Gastrocnemius medialis (tissue), 4 donors: ENCODE measurements around the gene ZFP3. TPM values are rescaled to one million over a fixed set of nuclear protein-coding genes. Genes with fewer than 3 reads are reported as not detected.

ENCODE experiments used
- ATAC-seq, 2 donors: fragments of 150-250 bp; one replicate each; pipeline ENCODE4 v1.9.1; 2016
- DNase-seq, 2 donors: peaks; one replicate each; pipeline ENCODE4 v3.0.0-alpha.2; 2019
- H3K27ac ChIP-seq, 4 donors: fragments of 200-600 bp; sonication (generic); 1 replicate in 1 of 4; 2 replicates in 3 of 4; pipeline ENCODE4 v1.5.1; 2016 to 2018; ENCODE audit warnings: mild to moderate bottlenecking in 2 of 4, moderate library complexity in 1 of 4
- H3K27me3 ChIP-seq, 3 donors: fragments of 200-600 bp; sonication (generic) in 2 of 3; 1 replicate in 1 of 3; 2 replicates in 2 of 3; pipeline versions ENCODE4 v1.5.1 to v1.6.0; 2016 to 2019; ENCODE audit warnings: mild to moderate bottlenecking in 1 of 3, moderate library complexity in 1 of 3
- H3K36me3 ChIP-seq, 2 donors: fragments of 200-600 bp; sonication (generic) in 1 of 2; one replicate each; pipeline ENCODE4 v1.5.1; 2017 to 2018
- H3K4me1 ChIP-seq, 2 donors: fragments of 200-600 bp; sonication (generic) in 1 of 2; one replicate each; pipeline ENCODE4 v1.5.1; 2016 to 2017; ENCODE audit warnings: mild to moderate bottlenecking in 2 of 2
- H3K4me3 ChIP-seq, 4 donors: fragments of 200-600 bp; sonication (generic) in 3 of 4; 1 replicate in 1 of 4; 2 replicates in 3 of 4; pipeline ENCODE4 v1.5.1; 2016 to 2019; ENCODE audit warnings: mild to moderate bottlenecking in 2 of 4
- H3K9me3 ChIP-seq, 3 donors: fragments of 200-600 bp; sonication (generic) in 2 of 3; 1 replicate in 1 of 3; 2 replicates in 2 of 3; pipeline ENCODE4 v1.5.1; 2016 to 2019
- CTCF ChIP-seq, 5 experiments: fragments of 450-650 bp in 3 of 5; fragments of 200-600 bp in 2 of 5; sonication (generic) in 2 of 5; IDR thresholded peaks in 4 of 5; conservative IDR thresholded peaks in 1 of 5; 1 replicate in 4 of 5; 2 replicates in 1 of 5; pipeline ENCODE4 v1.5.1; 2016 to 2019; ENCODE audit warnings: antibody characterized with exemption in 5 of 5, mild to moderate bottlenecking in 3 of 5, moderate library complexity in 3 of 5
- POLR2A ChIP-seq, 2 donors: fragments of 450-650 bp; IDR thresholded peaks; one replicate each; pipeline ENCODE4 v1.6.1; 2017; ENCODE audit warnings: antibody characterized with exemption in 2 of 2, mild to moderate bottlenecking in 2 of 2, moderate library complexity in 2 of 2
- in situ Hi-C, 4 donors: fragments of 200-750 bp; cut with MboI; loops; one replicate each; pipeline versions ENCODE4 v1.15.0 to v1.8.0; 2017; ENCODE audit warnings: low sequenced_read_pairs in 4 of 4
- intact Hi-C: fragments of 100-400 bp; cut with DNase I; formaldehyde crosslinking; loops from one replicate; pipeline ENCODE4 v1.15.1; 2023; ENCODE audit warnings: low total_unique reads
- total RNA-seq, 4 donors: library from RNA; depleted of rRNA; stranded (reverse); fragments of >200 nt; gene quantifications; one replicate each; pipeline versions ENCODE4 v1.1.0 to v1.2.3, GENCODE V29; 2016

ZFP3 gene
- total RNA-seq, 4 donors from 2014 or later, result 6.1 to 11.4 (median 7.6) TPM

- intact Hi-C loops, result no loop called here
- no peaks in the 10 kb centered on the region for H3K9me3 ChIP-seq
- in situ Hi-C loops, result no loop called here
- H3K36me3 ChIP-seq, result no peaks in the 10 kb centered on the region
- no peak overlapping the region for H3K4me3 ChIP-seq
- H3K4me1 ChIP-seq, result no peaks in the 10 kb centered on the region
- no peak for TF ChIP-seq POLR2A (IDR thresholded peaks at IDR 0.05)
- no peak for TF ChIP-seq CTCF (IDR thresholded peaks at IDR 0.05 in 4 of 5, conservative IDR thresholded peaks at IDR 0.05 in 1 of 5)
- no peaks in the 10 kb centered on the region for H3K27me3 ChIP-seq
- DNase-seq, result no peak
- ATAC-seq, result peak in 1 of 2 donors; percentile 31
- H3K27ac ChIP-seq, result no peak overlapping the region
Measured at GRCh38 chr17:5042157-5043022, 35.9 kb upstream of the ZFP3 start.

GRCh38 chr17:5043524-5043923 is 34.7 kb upstream of the ZFP3 start:
- Histone ChIP-seq H3K27me3 (no peaks in the 10 kb centered on the region), H3K27ac (no peak overlapping the region), H3K4me1 (no peaks in the 10 kb centered on the region), H3K9me3 (no peaks in the 10 kb centered on the region), H3K36me3 (no peaks in the 10 kb centered on the region), H3K4me3 (no peak overlapping the region)
- in situ Hi-C loops (no loop called here), intact Hi-C loops (no loop called here)
- DNase-seq (no peak), ATAC-seq (no peak)
- TF ChIP-seq CTCF (IDR thresholded peaks at IDR 0.05 in 4 of 5, conservative IDR thresholded peaks at IDR 0.05 in 1 of 5) (no peak), POLR2A (IDR thresholded peaks at IDR 0.05) (no peak)

GRCh38 chr17:5044630-5045029 is 33.6 kb upstream of the ZFP3 start:
- TF ChIP-seq CTCF (IDR thresholded peaks at IDR 0.05 in 4 of 5, conservative IDR thresholded peaks at IDR 0.05 in 1 of 5) (no peak), POLR2A (IDR thresholded peaks at IDR 0.05) (no peak)
- in situ Hi-C loops (no loop called here), intact Hi-C loops (no loop called here)
- no peak for ATAC-seq
- Histone ChIP-seq H3K27ac (no peak overlapping the region), H3K27me3 (no peaks in the 10 kb centered on the region), H3K9me3 (no peaks in the 10 kb centered on the region), H3K4me1 (peaks cover 0 to 2% of the 10 kb centered on the region in 2 donors), H3K4me3 (no peak overlapping the region), H3K36me3 (no peaks in the 10 kb centered on the region)
- DNase-seq, result no peak

GRCh38 chr17:5045496-5045895 is 32.8 kb upstream of the ZFP3 start:
- DNase-seq (no peak), ATAC-seq (no peak)
- no peaks in the 10 kb centered on the region for H3K9me3 ChIP-seq
- in situ Hi-C loops, result no loop called here
- peaks cover 0 to 8% of the 10 kb centered on the region in 2 donors for H3K4me1 ChIP-seq
- H3K27me3 ChIP-seq, result no peaks in the 10 kb centered on the region
- H3K27ac ChIP-seq, result no peak overlapping the region
- no peak overlapping the region for H3K4me3 ChIP-seq
- no peaks in the 10 kb centered on the region for H3K36me3 ChIP-seq
- no peak for TF ChIP-seq CTCF (IDR thresholded peaks at IDR 0.05 in 4 of 5, conservative IDR thresholded peaks at IDR 0.05 in 1 of 5)
- no peak for TF ChIP-seq POLR2A (IDR thresholded peaks at IDR 0.05)
- intact Hi-C loops, result no loop called here
